SK-N-SH treated with all-trans-retinoic acid at 6 μM for 48 hours (cell line): ENCODE data around the gene U2SURP.

Experiments
- ATAC-seq: fragments of 200-7000 bp; cut with Tn5 transposase; 3 replicates; pipeline ENCODE4 v1.9.1; 2020; ENCODE audit warnings: mild to moderate bottlenecking, moderate library complexity
- BACH2 ChIP-seq: fragments of 250-450 bp; sonication (Bioruptor Pico); IDR thresholded peaks from 2 replicates; pipeline ENCODE4 v1.9.0; 2021; ENCODE audit warnings: mild to moderate bottlenecking, borderline replicate concordance
- ESRRG ChIP-seq: fragments of 250-450 bp; sonication (Bioruptor Pico); IDR thresholded peaks from 2 replicates; pipeline ENCODE4 v1.6.1; 2021; ENCODE audit warnings: mild to moderate bottlenecking
- GLIS3 ChIP-seq: fragments of 250-450 bp; sonication (Bioruptor Pico); IDR thresholded peaks from 2 replicates; pipeline ENCODE4 v1.5.0; 2020; ENCODE audit warnings: mild to moderate bottlenecking, moderate library complexity
- ISL1 ChIP-seq: fragments of 250-450 bp; sonication (Bioruptor Pico); IDR thresholded peaks from 2 replicates; pipeline ENCODE4 v2.1.2; 2022; ENCODE audit warnings: mild to moderate bottlenecking, moderate library complexity
- OSR1 ChIP-seq: fragments of 250-450 bp; sonication (Bioruptor Pico); IDR thresholded peaks from 2 replicates; pipeline ENCODE4 v1.8.0; 2022; ENCODE audit warnings: moderate library complexity, mild to moderate bottlenecking, inconsistent platforms
- PPARA ChIP-seq: fragments of 250-450 bp; sonication (Bioruptor Pico); IDR thresholded peaks from 2 replicates; pipeline ENCODE4 v1.5.0; 2020; ENCODE audit warnings: mild to moderate bottlenecking, borderline replicate concordance
- RARB ChIP-seq: fragments of 250-450 bp; sonication (Bioruptor Pico); IDR thresholded peaks from 2 replicates; pipeline ENCODE4 v1.8.0; 2021; ENCODE audit warnings: mild to moderate bottlenecking, moderate library complexity
- SNAI2 ChIP-seq: fragments of 250-450 bp; sonication (Bioruptor Pico); IDR thresholded peaks from 2 replicates; pipeline ENCODE4 v1.5.0; 2020; ENCODE audit warnings: mild to moderate bottlenecking, moderate library complexity
- TCF4 ChIP-seq: fragments of 250-450 bp; sonication (Bioruptor Pico); IDR thresholded peaks from 2 replicates; pipeline ENCODE4 v1.8.0; 2021; ENCODE audit warnings: mild to moderate bottlenecking, moderate library complexity, borderline replicate concordance
- TOX ChIP-seq: fragments of 250-450 bp; sonication (Bioruptor Pico); IDR thresholded peaks from 2 replicates; pipeline ENCODE4 v1.8.0; 2021; ENCODE audit warnings: mild to moderate bottlenecking, moderate library complexity, borderline replicate concordance
- ZC3H10 ChIP-seq: fragments of 250-450 bp; sonication (Bioruptor Pico); IDR thresholded peaks from 2 replicates; pipeline ENCODE4 v1.5.1; 2021; ENCODE audit warnings: mild to moderate bottlenecking, moderate library complexity
- ZFP3 ChIP-seq: fragments of 250-450 bp; sonication (Bioruptor Pico); IDR thresholded peaks from 2 replicates; pipeline ENCODE4 v1.5.0; 2020; ENCODE audit warnings: mild to moderate bottlenecking, moderate library complexity
- ZFP30 ChIP-seq: fragments of 450-650 bp; formaldehyde crosslinking; IDR thresholded peaks from 2 replicates; pipeline ENCODE4 v1.5.0; 2022; ENCODE audit warnings: mild to moderate bottlenecking, moderate library complexity
- ZNF565 ChIP-seq: fragments of 450-650 bp; formaldehyde crosslinking; conservative IDR thresholded peaks from 2 replicates; pipeline ENCODE4 v1.5.0; 2020; ENCODE audit warnings: low read depth, mild to moderate bottlenecking, moderate library complexity
- ZNF8 ChIP-seq: fragments of 450-650 bp; formaldehyde crosslinking; IDR thresholded peaks from 2 replicates; pipeline ENCODE4 v1.5.0; 2020; ENCODE audit warnings: mild to moderate bottlenecking, moderate library complexity
- TF ChIP-seq, protein P1 (sequence below): fragments of 250-450 bp; sonication (Bioruptor Pico); IDR thresholded peaks from 2 replicates; pipeline ENCODE4 v1.8.0; 2021; ENCODE audit warnings: low read depth, mild to moderate bottlenecking, moderate library complexity, borderline replicate concordance
- TF ChIP-seq, protein P2 (sequence below): fragments of 250-450 bp; sonication (Bioruptor Pico); IDR thresholded peaks from 2 replicates; pipeline ENCODE4 v1.8.0; 2020; ENCODE audit warnings: mild to moderate bottlenecking, moderate library complexity, borderline replicate concordance
- TF ChIP-seq, protein P3 (sequence below): fragments of 250-450 bp; sonication (Bioruptor Pico); IDR thresholded peaks from 2 replicates; pipeline ENCODE4 v1.5.0; 2020; ENCODE audit warnings: mild to moderate bottlenecking, moderate library complexity

The U2SURP gene

DNA sequence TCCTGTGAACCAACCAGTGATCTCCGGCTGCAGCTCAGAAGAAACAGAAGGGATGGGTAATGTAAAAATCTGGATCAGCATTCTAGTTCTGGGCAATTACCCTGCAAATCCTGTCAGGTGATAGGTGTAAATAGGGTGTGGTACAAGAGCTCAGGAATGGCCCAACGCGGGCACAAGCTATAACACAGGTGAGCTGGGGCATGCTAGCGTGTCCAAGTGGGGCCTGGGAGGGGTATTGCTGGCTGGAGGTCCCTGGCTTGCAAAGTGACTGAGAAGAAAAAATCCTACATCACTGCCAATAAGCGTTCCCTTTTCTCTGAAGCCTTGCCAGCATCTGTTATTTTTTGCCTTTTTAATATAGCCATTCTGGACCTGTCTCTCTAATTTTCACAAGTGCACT lies 108.5 kb downstream of the U2SURP start:
- no peak for TF ChIP-seq RARB (CRISPR knock-in tag)
- no peak for TF ChIP-seq ESRRG (CRISPR knock-in tag)
- no peak for TF ChIP-seq ISL1 (CRISPR knock-in tag)
- TF ChIP-seq, protein P1, sequence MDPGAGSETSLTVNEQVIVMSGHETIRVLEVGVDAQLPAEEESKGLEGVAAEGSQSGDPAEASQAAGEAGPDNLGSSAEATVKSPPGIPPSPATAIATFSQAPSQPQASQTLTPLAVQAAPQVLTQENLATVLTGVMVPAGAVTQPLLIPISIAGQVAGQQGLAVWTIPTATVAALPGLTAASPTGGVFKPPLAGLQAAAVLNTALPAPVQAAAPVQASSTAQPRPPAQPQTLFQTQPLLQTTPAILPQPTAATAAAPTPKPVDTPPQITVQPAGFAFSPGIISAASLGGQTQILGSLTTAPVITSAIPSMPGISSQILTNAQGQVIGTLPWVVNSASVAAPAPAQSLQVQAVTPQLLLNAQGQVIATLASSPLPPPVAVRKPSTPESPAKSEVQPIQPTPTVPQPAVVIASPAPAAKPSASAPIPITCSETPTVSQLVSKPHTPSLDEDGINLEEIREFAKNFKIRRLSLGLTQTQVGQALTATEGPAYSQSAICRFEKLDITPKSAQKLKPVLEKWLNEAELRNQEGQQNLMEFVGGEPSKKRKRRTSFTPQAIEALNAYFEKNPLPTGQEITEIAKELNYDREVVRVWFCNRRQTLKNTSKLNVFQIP: no peak
- TF ChIP-seq TOX (CRISPR knock-in tag): no peak
- TF ChIP-seq BACH2 (CRISPR knock-in tag): no peak
- no peak for TF ChIP-seq ZFP30 (CRISPR knock-in tag)
- no peak for TF ChIP-seq ZNF8
- TF ChIP-seq TCF4 (CRISPR knock-in tag): no peak
- no peak for TF ChIP-seq OSR1 (CRISPR knock-in tag)
- no peak for TF ChIP-seq ZNF565
- TF ChIP-seq SNAI2 (CRISPR knock-in tag): no peak
- no peak for TF ChIP-seq ZFP3 (CRISPR knock-in tag)
- TF ChIP-seq PPARA (CRISPR knock-in tag): no peak
- no peak for TF ChIP-seq ZC3H10 (CRISPR knock-in tag)
- TF ChIP-seq, protein P2, sequence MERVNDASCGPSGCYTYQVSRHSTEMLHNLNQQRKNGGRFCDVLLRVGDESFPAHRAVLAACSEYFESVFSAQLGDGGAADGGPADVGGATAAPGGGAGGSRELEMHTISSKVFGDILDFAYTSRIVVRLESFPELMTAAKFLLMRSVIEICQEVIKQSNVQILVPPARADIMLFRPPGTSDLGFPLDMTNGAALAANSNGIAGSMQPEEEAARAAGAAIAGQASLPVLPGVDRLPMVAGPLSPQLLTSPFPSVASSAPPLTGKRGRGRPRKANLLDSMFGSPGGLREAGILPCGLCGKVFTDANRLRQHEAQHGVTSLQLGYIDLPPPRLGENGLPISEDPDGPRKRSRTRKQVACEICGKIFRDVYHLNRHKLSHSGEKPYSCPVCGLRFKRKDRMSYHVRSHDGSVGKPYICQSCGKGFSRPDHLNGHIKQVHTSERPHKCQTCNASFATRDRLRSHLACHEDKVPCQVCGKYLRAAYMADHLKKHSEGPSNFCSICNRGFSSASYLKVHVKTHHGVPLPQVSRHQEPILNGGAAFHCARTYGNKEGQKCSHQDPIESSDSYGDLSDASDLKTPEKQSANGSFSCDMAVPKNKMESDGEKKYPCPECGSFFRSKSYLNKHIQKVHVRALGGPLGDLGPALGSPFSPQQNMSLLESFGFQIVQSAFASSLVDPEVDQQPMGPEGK (CRISPR knock-in tag): no peak
- TF ChIP-seq, protein P3, sequence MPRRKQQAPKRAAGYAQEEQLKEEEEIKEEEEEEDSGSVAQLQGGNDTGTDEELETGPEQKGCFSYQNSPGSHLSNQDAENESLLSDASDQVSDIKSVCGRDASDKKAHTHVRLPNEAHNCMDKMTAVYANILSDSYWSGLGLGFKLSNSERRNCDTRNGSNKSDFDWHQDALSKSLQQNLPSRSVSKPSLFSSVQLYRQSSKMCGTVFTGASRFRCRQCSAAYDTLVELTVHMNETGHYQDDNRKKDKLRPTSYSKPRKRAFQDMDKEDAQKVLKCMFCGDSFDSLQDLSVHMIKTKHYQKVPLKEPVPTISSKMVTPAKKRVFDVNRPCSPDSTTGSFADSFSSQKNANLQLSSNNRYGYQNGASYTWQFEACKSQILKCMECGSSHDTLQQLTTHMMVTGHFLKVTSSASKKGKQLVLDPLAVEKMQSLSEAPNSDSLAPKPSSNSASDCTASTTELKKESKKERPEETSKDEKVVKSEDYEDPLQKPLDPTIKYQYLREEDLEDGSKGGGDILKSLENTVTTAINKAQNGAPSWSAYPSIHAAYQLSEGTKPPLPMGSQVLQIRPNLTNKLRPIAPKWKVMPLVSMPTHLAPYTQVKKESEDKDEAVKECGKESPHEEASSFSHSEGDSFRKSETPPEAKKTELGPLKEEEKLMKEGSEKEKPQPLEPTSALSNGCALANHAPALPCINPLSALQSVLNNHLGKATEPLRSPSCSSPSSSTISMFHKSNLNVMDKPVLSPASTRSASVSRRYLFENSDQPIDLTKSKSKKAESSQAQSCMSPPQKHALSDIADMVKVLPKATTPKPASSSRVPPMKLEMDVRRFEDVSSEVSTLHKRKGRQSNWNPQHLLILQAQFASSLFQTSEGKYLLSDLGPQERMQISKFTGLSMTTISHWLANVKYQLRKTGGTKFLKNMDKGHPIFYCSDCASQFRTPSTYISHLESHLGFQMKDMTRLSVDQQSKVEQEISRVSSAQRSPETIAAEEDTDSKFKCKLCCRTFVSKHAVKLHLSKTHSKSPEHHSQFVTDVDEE: no peak
- TF ChIP-seq GLIS3 (CRISPR knock-in tag): no peak
- no peak for ATAC-seq
